GM15510 (cell line): ENCODE results near the gene SEMA4D.

ENCODE experiments used
- POLR2A ChIP-seq: IDR thresholded peaks from 3 replicates; pipeline ENCODE4 v1.6.1; 2011; ENCODE audit warnings: borderline replicate concordance; ENCODE audit not compliant: insufficient read length; ENCODE audit errors: extremely low read depth

Gene SEMA4D

GRCh38 chr9:89313842-89314241 lies 184.1 kb downstream of the SEMA4D start:
- no peak for TF ChIP-seq POLR2A

GRCh38 chr9:89312222-89312571 lies 185.7 kb downstream of the SEMA4D start:
- TF ChIP-seq POLR2A, result no peak

GRCh38 chr9:89311346-89312221 lies 186.3 kb downstream of the SEMA4D start:
- TF ChIP-seq POLR2A, result no peak
